GM19395 (cell line): ENCODE results near the gene RBP4.

ENCODE experiments used
- ATAC-seq: cut with Tn5 transposase; IDR thresholded peaks from one replicate; pipeline ENCODE4 v1.9.1; 2021; ENCODE audit warnings: mild to moderate bottlenecking, moderate library complexity; ENCODE audit not compliant: unreplicated experiment

The RBP4 gene

GRCh38 chr10:93601146-93601773 lies at the start of gene RBP4:
RBP4 (minus strand) TSS chr10:93601235; CDS start chr10:93601028, 207 bp downstream.
- no peak for ATAC-seq

- ATAC-seq, result no peak
Observed at GRCh38 chr10:93639791-93640190, 38.8 kb upstream of the RBP4 start.

- no peak for ATAC-seq
Observed at GRCh38 chr10:93630625-93631557, 29.9 kb upstream of the RBP4 start.

GRCh38 chr10:93629647-93630305 lies 28.7 kb upstream of the RBP4 start:
- ATAC-seq, result no peak

GRCh38 chr10:93628858-93629257 lies 27.8 kb upstream of the RBP4 start:
- no peak for ATAC-seq

- ATAC-seq, result no peak
Observed at GRCh38 chr10:93622942-93623341, 21.9 kb upstream of the RBP4 start.

GRCh38 chr10:93620925-93621324 lies 19.9 kb upstream of the RBP4 start:
- no peak for ATAC-seq

- ATAC-seq, result no peak
Observed at GRCh38 chr10:93615576-93616235, 14.7 kb upstream of the RBP4 start.

- no peak for ATAC-seq
Observed at GRCh38 chr10:93614101-93614825, 13.2 kb upstream of the RBP4 start.

GRCh38 chr10:93613126-93613525 lies 12.1 kb upstream of the RBP4 start:
- ATAC-seq, result no peak

GRCh38 chr10:93612311-93612710 lies 11.3 kb upstream of the RBP4 start, which contains the start of gene PDE6C:
PDE6C (plus strand) TSS chr10:93612537; CDS start chr10:93612726, 189 bp downstream.
- no peak for ATAC-seq

GRCh38 chr10:93608421-93608820 lies 7.4 kb upstream of the RBP4 start:
- no peak for ATAC-seq

GRCh38 chr10:93604146-93604545 lies 3.1 kb upstream of the RBP4 start:
- ATAC-seq, result no peak

GRCh38 chr10:93603023-93603422 lies 2.0 kb upstream of the RBP4 start:
- no peak for ATAC-seq

GRCh38 chr10:93601774-93602162 lies 733 bp upstream of the RBP4 start:
- ATAC-seq, result no peak

GRCh38 chr10:93600446-93601145 lies 439 bp downstream of the RBP4 start:
- no peak for ATAC-seq

- ATAC-seq, result no peak
Observed at GRCh38 chr10:93599778-93600177, 1.3 kb downstream of the RBP4 start.

- no peak for ATAC-seq
Observed at GRCh38 chr10:93599335-93599734, 1.7 kb downstream of the RBP4 start.

- no peak for ATAC-seq
Observed at GRCh38 chr10:93598157-93598556, 2.9 kb downstream of the RBP4 start.
